HTERT RPE-1 (cell line): ENCODE results near the gene FPR3.
"Not testable (repeated sequence)": the region's sequence is repeated elsewhere in the genome, so short reads cannot be mapped to it uniquely, and the experiment has no call there.

Experiments used
- in situ Hi-C: fragments of 300-500 bp; cut with MboI; formaldehyde crosslinking; loops from 4 replicates; pipeline ENCODE4 v1.14.3; 2020; ENCODE audit warnings: low sequenced_read_pairs

The FPR3 gene

GRCh38 chr19:51806571-51806970, 11.6 kb downstream of the FPR3 start:
- in situ Hi-C loops, result not testable (repeated sequence)

- in situ Hi-C loops, result no loop called here
These were observed 12.2 kb downstream of the FPR3 start for GRCh38 chr19:51807111-51807701.

- in situ Hi-C loops, result no loop called here
These were observed 13.0 kb downstream of the FPR3 start for GRCh38 chr19:51807925-51808324.

- in situ Hi-C loops, result no loop called here
These were observed 13.5 kb downstream of the FPR3 start for GRCh38 chr19:51808333-51808986.

GRCh38 chr19:51809787-51810186, 14.8 kb downstream of the FPR3 start:
- in situ Hi-C loops, result no loop called here

GRCh38 chr19:51810223-51810622, 15.3 kb downstream of the FPR3 start:
- in situ Hi-C loops, result no loop called here

- in situ Hi-C loops, result no loop called here
These were observed 16.4 kb downstream of the FPR3 start for GRCh38 chr19:51811344-51811743.

- in situ Hi-C loops, result no loop called here
These were observed 20.1 kb downstream of the FPR3 start for GRCh38 chr19:51815043-51815442.

- in situ Hi-C loops, result no loop called here
These were observed 21.8 kb downstream of the FPR3 start for GRCh38 chr19:51816711-51817110.

- in situ Hi-C loops, result no loop called here
These were observed 25.1 kb downstream of the FPR3 start for GRCh38 chr19:51820011-51820410.

- in situ Hi-C loops, result no loop called here
These were observed 26.0 kb downstream of the FPR3 start for GRCh38 chr19:51820831-51821446.

- in situ Hi-C loops, result no loop called here
These were observed 26.5 kb downstream of the FPR3 start for GRCh38 chr19:51821456-51821855.

- in situ Hi-C loops, result no loop called here
These were observed 27.0 kb downstream of the FPR3 start for GRCh38 chr19:51821921-51822320.

GRCh38 chr19:51822325-51822724, 27.4 kb downstream of the FPR3 start:
- in situ Hi-C loops, result no loop called here

- in situ Hi-C loops, result no loop called here
These were observed 28.0 kb downstream of the FPR3 start for GRCh38 chr19:51822946-51823345.

- in situ Hi-C loops, result no loop called here
These were observed 29.5 kb downstream of the FPR3 start for GRCh38 chr19:51824281-51825005.

- in situ Hi-C loops, result no loop called here
These were observed 35.3 kb downstream of the FPR3 start for GRCh38 chr19:51830274-51830673.

GRCh38 chr19:51837145-51837544, 42.2 kb downstream of the FPR3 start:
- in situ Hi-C loops, result no loop called here

- in situ Hi-C loops, result no loop called here
These were observed 67.1 kb downstream of the FPR3 start for GRCh38 chr19:51861870-51862622.

GRCh38 chr19:51873097-51873496, 78.1 kb downstream of the FPR3 start:
- in situ Hi-C loops, result no loop called here
